ENCODE measurements around the gene CFAP52. TPM values are rescaled to one million over a fixed set of nuclear protein-coding genes. Genes with fewer than 3 reads are reported as not detected.
"Not testable (repeated sequence)": the region's sequence is repeated elsewhere in the genome, so short reads cannot be mapped to it uniquely, and the experiment has no call there.

CFAP52 gene
- polyA plus RNA-seq, 1 donor (not counting 4 experiments of a cell fraction or from before 2014, with no cell fraction given) = 0.08 TPM

DNA sequence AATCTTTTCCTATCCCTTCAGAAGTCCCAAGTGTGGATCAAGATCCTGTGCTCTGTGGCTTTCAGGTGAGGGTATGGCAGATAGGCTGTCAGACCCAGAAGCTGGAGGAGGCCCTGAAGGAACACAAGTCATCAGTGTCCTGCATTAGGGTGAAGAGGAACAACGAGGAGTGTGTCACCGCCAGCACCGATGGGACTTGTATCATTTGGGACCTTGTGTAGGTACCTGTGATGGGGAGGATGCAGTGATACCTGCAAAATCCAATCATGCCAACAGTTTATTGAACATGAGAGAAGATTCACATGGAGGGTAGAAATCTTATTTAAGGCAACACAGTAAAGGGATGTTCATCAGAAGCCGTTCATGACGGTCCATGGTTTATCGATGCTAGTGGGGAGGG, 58.9 kb downstream of the CFAP52 start:
- H3K9me3 ChIP-seq (ENCODE audit: control insufficient read depth, low read depth, low read length) = no peaks in the 10 kb centered on the region
- H3K9me1 ChIP-seq (ENCODE audit: control insufficient read depth, extremely low read depth, insufficient read depth, low read length) = no peaks in the 10 kb centered on the region
- DNase-seq (ENCODE audit: low read depth, low spot score) (no peak), FAIRE-seq (no peak)
- TF ChIP-seq, protein P1, sequence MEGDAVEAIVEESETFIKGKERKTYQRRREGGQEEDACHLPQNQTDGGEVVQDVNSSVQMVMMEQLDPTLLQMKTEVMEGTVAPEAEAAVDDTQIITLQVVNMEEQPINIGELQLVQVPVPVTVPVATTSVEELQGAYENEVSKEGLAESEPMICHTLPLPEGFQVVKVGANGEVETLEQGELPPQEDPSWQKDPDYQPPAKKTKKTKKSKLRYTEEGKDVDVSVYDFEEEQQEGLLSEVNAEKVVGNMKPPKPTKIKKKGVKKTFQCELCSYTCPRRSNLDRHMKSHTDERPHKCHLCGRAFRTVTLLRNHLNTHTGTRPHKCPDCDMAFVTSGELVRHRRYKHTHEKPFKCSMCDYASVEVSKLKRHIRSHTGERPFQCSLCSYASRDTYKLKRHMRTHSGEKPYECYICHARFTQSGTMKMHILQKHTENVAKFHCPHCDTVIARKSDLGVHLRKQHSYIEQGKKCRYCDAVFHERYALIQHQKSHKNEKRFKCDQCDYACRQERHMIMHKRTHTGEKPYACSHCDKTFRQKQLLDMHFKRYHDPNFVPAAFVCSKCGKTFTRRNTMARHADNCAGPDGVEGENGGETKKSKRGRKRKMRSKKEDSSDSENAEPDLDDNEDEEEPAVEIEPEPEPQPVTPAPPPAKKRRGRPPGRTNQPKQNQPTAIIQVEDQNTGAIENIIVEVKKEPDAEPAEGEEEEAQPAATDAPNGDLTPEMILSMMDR (optimal IDR thresholded peaks at IDR 0.05 in 1 of 3, IDR thresholded peaks at IDR 0.05 in 1 of 3, conservative IDR thresholded peaks at IDR 0.05 in 1 of 3; ENCODE audit: extremely low read depth in 1 of 3, insufficient read depth in 2 of 3, low read length in 3 of 3) = no peak
- TF ChIP-seq EZH2 (IDR thresholded peaks at IDR 0.05; ENCODE audit: low read length) = no peak
- no peaks in the 10 kb centered on the region for H3K36me3 ChIP-seq (ENCODE audit: control insufficient read depth in 2 of 2, extremely low read depth in 1 of 2, insufficient read depth in 2 of 2, low read length in 2 of 2)
- H3K4me1 ChIP-seq (ENCODE audit: control insufficient read depth, extremely low read depth, insufficient read depth, low read length) = no peaks in the 10 kb centered on the region
- H3K79me2 ChIP-seq (ENCODE audit: control insufficient read depth, insufficient read depth, low read length) = no peaks in the 10 kb centered on the region
- H4K20me1 ChIP-seq (ENCODE audit: control insufficient read depth, extremely low read depth, insufficient read depth, low read length) = no peaks in the 10 kb centered on the region
- no peak overlapping the region for H3K27ac ChIP-seq (ENCODE audit: control insufficient read depth, insufficient read depth, low read length)
- H3K27me3 ChIP-seq (ENCODE audit: control insufficient read depth, extremely low read depth, insufficient read depth, low read length) = no peaks in the 10 kb centered on the region
- H2AFZ ChIP-seq (ENCODE audit: control insufficient read depth, low read length) = no peak overlapping the region
- no peak overlapping the region for H3K4me3 ChIP-seq (ENCODE audit: control insufficient read depth in 2 of 3, extremely low read depth in 1 of 3, insufficient read depth in 2 of 3, low read depth in 1 of 3, low read length in 3 of 3)
- dilution Hi-C loops (cut with MboI; ENCODE audit: extremely low pct_ligation_motif_present, low sequenced_read_pairs) = no loop called here
- H3K4me2 ChIP-seq (ENCODE audit: control insufficient read depth, extremely low read depth, insufficient read depth, low read depth, low read length) = no peak overlapping the region
- no peak overlapping the region for H3K9ac ChIP-seq (ENCODE audit: control insufficient read depth, extremely low read depth, insufficient read depth, low read length)

DNA sequence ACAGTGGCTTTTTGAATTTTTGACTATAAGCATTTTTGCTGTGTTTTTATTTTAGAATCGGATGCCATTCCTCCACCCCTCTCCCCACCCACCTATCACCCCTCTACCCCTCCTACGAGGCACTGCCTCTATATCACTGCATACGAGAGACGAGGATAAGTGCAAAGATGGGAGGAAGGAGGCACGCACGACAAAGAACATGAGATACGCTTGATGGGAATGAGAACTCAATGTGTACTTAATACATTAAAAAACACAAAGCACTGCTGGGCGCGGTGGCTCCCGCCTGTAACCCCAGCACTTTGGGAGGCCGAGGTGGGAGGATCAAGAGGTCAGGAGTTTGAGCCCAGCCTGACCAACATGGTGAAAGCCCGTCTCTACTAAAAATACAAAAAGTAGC, 60.1 kb downstream of the CFAP52 start:
- TF ChIP-seq, protein P1 (optimal IDR thresholded peaks at IDR 0.05 in 1 of 3, IDR thresholded peaks at IDR 0.05 in 1 of 3, conservative IDR thresholded peaks at IDR 0.05 in 1 of 3; ENCODE audit: extremely low read depth in 1 of 3, insufficient read depth in 2 of 3, low read length in 3 of 3) = no peak
- no peak for TF ChIP-seq EZH2 (IDR thresholded peaks at IDR 0.05; ENCODE audit: low read length)

GRCh38 chr17:9640388-9640787, 63.9 kb downstream of the CFAP52 start:
- dilution Hi-C loops (cut with MboI; ENCODE audit: extremely low pct_ligation_motif_present, low sequenced_read_pairs); DNase-seq (ENCODE audit: low read depth, low spot score): not testable (repeated sequence)

More for the DNA sequence above, 60.1 kb downstream of the CFAP52 start:
- no peaks in the 10 kb centered on the region for H3K27me3 ChIP-seq (ENCODE audit: control insufficient read depth, extremely low read depth, insufficient read depth, low read length)
- H4K20me1 ChIP-seq (ENCODE audit: control insufficient read depth, extremely low read depth, insufficient read depth, low read length) = no peaks in the 10 kb centered on the region
- no peak overlapping the region for H3K4me2 ChIP-seq (ENCODE audit: control insufficient read depth, extremely low read depth, insufficient read depth, low read depth, low read length)
- no peaks in the 10 kb centered on the region for H3K9me1 ChIP-seq (ENCODE audit: control insufficient read depth, extremely low read depth, insufficient read depth, low read length)
- no peak overlapping the region for H2AFZ ChIP-seq (ENCODE audit: control insufficient read depth, low read length)
- DNase-seq (ENCODE audit: low read depth, low spot score) = no peak
- dilution Hi-C loops (cut with MboI; ENCODE audit: extremely low pct_ligation_motif_present, low sequenced_read_pairs) = no loop called here
- no peaks in the 10 kb centered on the region for H3K4me1 ChIP-seq (ENCODE audit: control insufficient read depth, extremely low read depth, insufficient read depth, low read length)
- no peak overlapping the region for H3K27ac ChIP-seq (ENCODE audit: control insufficient read depth, insufficient read depth, low read length)
- H3K9ac ChIP-seq (ENCODE audit: control insufficient read depth, extremely low read depth, insufficient read depth, low read length) = no peak overlapping the region
- no peaks in the 10 kb centered on the region for H3K79me2 ChIP-seq (ENCODE audit: control insufficient read depth, insufficient read depth, low read length)
- FAIRE-seq = no peak
- no peak overlapping the region for H3K4me3 ChIP-seq (ENCODE audit: control insufficient read depth in 2 of 3, extremely low read depth in 1 of 3, insufficient read depth in 2 of 3, low read depth in 1 of 3, low read length in 3 of 3)
- H3K9me3 ChIP-seq (ENCODE audit: control insufficient read depth, low read depth, low read length) = no peaks in the 10 kb centered on the region
- no peaks in the 10 kb centered on the region for H3K36me3 ChIP-seq (ENCODE audit: control insufficient read depth in 2 of 2, extremely low read depth in 1 of 2, insufficient read depth in 2 of 2, low read length in 2 of 2)

More at GRCh38 chr17:9640388-9640787, 63.9 kb downstream of the CFAP52 start:
- not testable (repeated sequence) for H2AFZ ChIP-seq (ENCODE audit: control insufficient read depth, low read length); H3K9me3 ChIP-seq (ENCODE audit: control insufficient read depth, low read depth, low read length); H3K27ac ChIP-seq (ENCODE audit: control insufficient read depth, insufficient read depth, low read length); H3K9me1 ChIP-seq (ENCODE audit: control insufficient read depth, extremely low read depth, insufficient read depth, low read length); H3K36me3 ChIP-seq (ENCODE audit: control insufficient read depth in 2 of 2, extremely low read depth in 1 of 2, insufficient read depth in 2 of 2, low read length in 2 of 2); H3K4me2 ChIP-seq (ENCODE audit: control insufficient read depth, extremely low read depth, insufficient read depth, low read depth, low read length); H3K4me3 ChIP-seq (ENCODE audit: control insufficient read depth in 2 of 3, extremely low read depth in 1 of 3, insufficient read depth in 2 of 3, low read depth in 1 of 3, low read length in 3 of 3); H3K79me2 ChIP-seq (ENCODE audit: control insufficient read depth, insufficient read depth, low read length); H3K4me1 ChIP-seq (ENCODE audit: control insufficient read depth, extremely low read depth, insufficient read depth, low read length); H3K27me3 ChIP-seq (ENCODE audit: control insufficient read depth, extremely low read depth, insufficient read depth, low read length); H4K20me1 ChIP-seq (ENCODE audit: control insufficient read depth, extremely low read depth, insufficient read depth, low read length); H3K9ac ChIP-seq (ENCODE audit: control insufficient read depth, extremely low read depth, insufficient read depth, low read length); FAIRE-seq
